Psoas muscle (tissue), 8 donors: Measurements from ENCODE around the gene GPRC5B. TPM values are rescaled to one million over a fixed set of nuclear protein-coding genes. Genes with fewer than 3 reads are reported as not detected.

Experiments
- ATAC-seq, 4 donors: fragments of 200-7000 bp; cut with Tn5 transposase; one replicate each; pipeline ENCODE4 v1.9.1; 2020; ENCODE audit warnings: moderate library complexity in 3 of 4, mild to moderate bottlenecking in 2 of 4
- DNase-seq, 2 donors: peaks; one replicate each; pipeline ENCODE4 v3.0.0-alpha.2; 2020
- H3K27ac ChIP-seq: fragments of 200-600 bp; one replicate; pipeline ENCODE4 v1.8.0; 2022
- H3K27me3 ChIP-seq, 3 donors: fragments of 200-600 bp in 1 of 3; one replicate each; pipeline versions ENCODE4 v1.6.1 to v1.8.0; 2013 to 2022; ENCODE audit warnings: low read length in 2 of 3, mild to moderate bottlenecking in 2 of 3, moderate library complexity in 1 of 3; ENCODE audit not compliant: insufficient read depth in 3 of 3
- H3K36me3 ChIP-seq, 2 donors: fragments of 200-600 bp in 1 of 2; one replicate each; pipeline versions ENCODE4 v1.6.1 to v1.8.0; 2013 to 2022; ENCODE audit warnings: low read depth in 1 of 2, mild to moderate bottlenecking in 1 of 2, moderate library complexity in 1 of 2; ENCODE audit not compliant: insufficient read depth in 1 of 2
- H3K4me1 ChIP-seq: fragments of 200-600 bp; one replicate; pipeline ENCODE4 v1.8.0; 2022
- H3K4me3 ChIP-seq: fragments of 200-600 bp; one replicate; pipeline ENCODE4 v1.8.0; 2022; ENCODE audit warnings: mild to moderate bottlenecking
- H3K9me3 ChIP-seq: fragments of 200-600 bp; one replicate; pipeline ENCODE4 v1.8.0; 2022
- CTCF ChIP-seq: fragments of 200-600 bp; IDR thresholded peaks from one replicate; pipeline ENCODE4 v1.8.0; 2022; ENCODE audit warnings: antibody characterized with exemption
- WGBS, 3 donors: extraction: QIAGEN DNeasy Blood & Tissue Kit; methylation state at CpG; one replicate each; pipeline versions ENCODE4 v1.1.6 to v1.1.7; 2013; 5-methylcytosine and 5-hydroxymethylcytosine counted together
- intact Hi-C, 2 donors: fragments of 100-400 bp; cut with DNase I; formaldehyde crosslinking; loops; one replicate each; pipeline versions ENCODE4 v1.11.0 to v1.14.2; 2022
- polyA plus RNA-seq, 3 donors: library from polyadenylated mRNA; stranded (reverse); fragments of 200-250 nt; gene quantifications; one replicate each; pipeline ENCODE4 v1.2.3, GENCODE V29; 2013
- total RNA-seq, 4 donors: library from RNA; stranded (reverse); fragmentation: NEBNext Ultra II Directional in 2 of 4; extraction: Animal tissue kit (Norgen Biotek cat#: 25700) in 2 of 4; gene quantifications; one replicate each; pipeline versions ENCODE4 v1.2.1 to v1.2.4, GENCODE V29; 2021 to 2023
- donor health status: healthy with polysubstance abuse.
- donor health status: DM: no; HTN: no; CAD: no; lungs with moderate emphysema.
- donor health status: Bipolar disorder and iron deficiency.
- donor health status: healthy.
- donor health status: DM: yes; HTN: yes; CAD: no.
- donor health status: DM: no; HTN: no; CAD: no.
- donor health status: DM: no; HTN: no; CAD: no.
- donor health status: DM: yes; HTN: yes; CAD: no.

GPRC5B gene
- total and polyA plus RNA-seq, 7 donors, result 25.3 to 124 (median 55.7) TPM

GRCh38 chr16:19886073-19886941 is 1.7 kb upstream of the GPRC5B start:
- peak; percentile 60 to 66 (median 63) for ATAC-seq
- peak overlapping the region; percentile 92 for H3K4me3 ChIP-seq
- H3K27me3 ChIP-seq, result no peaks in the 10 kb centered on the region
- intact Hi-C loops, result loop anchor here (1.0 to 10.0 kb wide), 5 partner anchors 286 to 902 kb away; partner anchors contain the start of gene TMC7 (in 1 of the 2)
- H3K9me3 ChIP-seq, result no peaks in the 10 kb centered on the region
- peaks cover 0 to 5% of the 10 kb centered on the region in 2 donors for H3K36me3 ChIP-seq
- DNase-seq, result peak; percentile 74 to 85
- 5 to 6% (median 6%) methylated on average over 20 of the region's 20 CpGs for WGBS, 3 donors
- H3K27ac ChIP-seq, result no peak overlapping the region
- peaks cover 17% of the 10 kb centered on the region for H3K4me1 ChIP-seq
- TF ChIP-seq CTCF, result peak; percentile 100

GRCh38 chr16:19885451-19886072 is 914 bp upstream of the GPRC5B start:
- peak; percentile 25 to 56 for DNase-seq
- Histone ChIP-seq H3K36me3 (peaks cover 0 to 5% of the 10 kb centered on the region in 2 donors), H3K9me3 (no peaks in the 10 kb centered on the region), H3K27me3 (no peaks in the 10 kb centered on the region), H3K4me3 (peak overlapping the region; percentile 92), H3K27ac (peak overlapping the region; percentile 50), H3K4me1 (peaks cover 17% of the 10 kb centered on the region)
- no peak for TF ChIP-seq CTCF
- intact Hi-C loops, result loop anchor here (1.0 to 10.0 kb wide), 5 partner anchors 285 to 901 kb away; partner anchors contain the start of gene TMC7 (in 1 of the 2)
- peak; percentile 38 to 45 (median 43) for ATAC-seq
- 16 to 21% (median 16%) methylated on average over 38 to 41 of the region's 41 CpGs for WGBS, 3 donors

- ATAC-seq, result peak; percentile 25 to 47 (median 38)
These were observed 622 bp downstream of the GPRC5B start for GRCh38 chr16:19883966-19884485.

More at GRCh38 chr16:19883966-19884485, 622 bp downstream of the GPRC5B start:
- intact Hi-C loops, result loop anchor here (1.0 to 10.0 kb wide), 5 partner anchors 37 to 899 kb away; partner anchors contain the start of genes IQCK (in 1 of the 2), KNOP1 (in 1 of the 2) and TMC7 (in 1 of the 2)
- 0 to 1% (median 0%) methylated on average over 13 to 24 of the region's 24 CpGs for WGBS, 3 donors
- Histone ChIP-seq H3K4me1 (peaks cover 23% of the 10 kb centered on the region), H3K27me3 (no peaks in the 10 kb centered on the region), H3K9me3 (no peaks in the 10 kb centered on the region), H3K36me3 (peaks cover 0 to 5% of the 10 kb centered on the region in 2 donors), H3K4me3 (peak overlapping the region; percentile 92), H3K27ac (peak overlapping the region; percentile 92)
- peak; percentile 27 to 60 for DNase-seq
- TF ChIP-seq CTCF, result no peak
